ENCODE measurements around the gene SLC15A5. TPM values are rescaled to one million over a fixed set of nuclear protein-coding genes. Genes with fewer than 3 reads are reported as not detected.

The SLC15A5 gene
- total and polyA plus RNA-seq, 2 of the 8 experiments (the other 6 are each of a cell fraction or from before 2014, with no cell fraction given) = not detected

GRCh38 chr12:16165506-16165905, 112.0 kb downstream of the SLC15A5 start:
- Histone ChIP-seq H3K18ac (ENCODE audit: extremely low read depth, low read length) (no peak overlapping the region), H3K9ac (replicated peaks in 1 of 4; ENCODE audit: extremely low read depth in 1 of 4, low read depth in 3 of 4, low read length in 3 of 4) (no peak overlapping the region; a peak in 1 of 7 replicates), H4K8ac (ENCODE audit: extremely low read depth, insufficient read depth, low read length) (no peak overlapping the region), H2AK5ac (ENCODE audit: low read depth, low read length) (no peak overlapping the region), H3K4me3 (ENCODE audit: extremely low read depth in 1 of 4, insufficient read depth in 2 of 4, low read depth in 3 of 4, low read length in 4 of 4) (no peak overlapping the region), H3K4ac (replicated peaks; ENCODE audit: insufficient read length, low read depth, low read length) (peak overlapping the region; percentile 32), H2BK20ac (ENCODE audit: low read length) (no peak overlapping the region), H3K4me1 (replicated peaks in 1 of 4; ENCODE audit: control insufficient read depth in 3 of 4, insufficient read depth in 4 of 4, low read length in 3 of 4) (no peaks in the 10 kb centered on the region), H4K20me1 (replicated peaks in 1 of 2; ENCODE audit: control insufficient read depth in 1 of 2, insufficient read depth in 2 of 2, low read length in 2 of 2) (no peaks in the 10 kb centered on the region), H2AFZ (ENCODE audit: low read length) (no peak overlapping the region), H3K56ac (replicated peaks; ENCODE audit: insufficient read length, low read depth, low read length) (no peak overlapping the region), H3K36me3 (ENCODE audit: control insufficient read depth in 2 of 4, insufficient read depth in 4 of 4, low read length in 3 of 4) (no peaks in the 10 kb centered on the region), H3K23ac (ENCODE audit: insufficient read length) (no peak overlapping the region), H3K4me2 (ENCODE audit: insufficient read depth in 1 of 2, low read depth in 2 of 2, low read length in 2 of 2) (no peak overlapping the region), H3K27me3 (replicated peaks in 1 of 4; ENCODE audit: control insufficient read depth in 3 of 4, extremely low read depth in 1 of 4, insufficient read depth in 3 of 4, low read length in 3 of 4) (no peaks in the 10 kb centered on the region), H2BK15ac (ENCODE audit: low read length) (no peak overlapping the region), H2BK5ac (ENCODE audit: low read depth, low read length) (no peak overlapping the region), H3K79me2 (ENCODE audit: control insufficient read depth in 1 of 2, insufficient read depth in 2 of 2, low read length in 2 of 2) (no peaks in the 10 kb centered on the region), H2BK12ac (ENCODE audit: low read depth, low read length) (no peak overlapping the region), H4K5ac (ENCODE audit: insufficient read length, low read depth, low read length) (no peak overlapping the region), H3K23me2 (ENCODE audit: low read depth, low read length) (no peaks in the 10 kb centered on the region), H2BK120ac (replicated peaks; ENCODE audit: low read depth, low read length) (no peak overlapping the region), H3K27ac (ENCODE audit: low read depth, low read length) (no peak overlapping the region), H4K91ac (replicated peaks; ENCODE audit: insufficient read length, low read length) (no peak overlapping the region), H3K79me1 (ENCODE audit: low read depth, low read length) (no peaks in the 10 kb centered on the region), H3K9me3 (ENCODE audit: insufficient read depth in 2 of 2, low read depth in 1 of 2, low read length in 1 of 2) (no peaks in the 10 kb centered on the region), H3K14ac (ENCODE audit: insufficient read length) (no peak overlapping the region)
- TF ChIP-seq RAD21 (IDR thresholded peaks at IDR 0.05 in 1 of 2, conservative IDR thresholded peaks at IDR 0.05 in 1 of 2; ENCODE audit: low read depth in 2 of 2, low read length in 2 of 2) = peak; percentile 97 to 98
- no peak for TF ChIP-seq CEBPB (IDR thresholded peaks at IDR 0.05; ENCODE audit: low read depth, low read length)
- TF ChIP-seq, protein P1, sequence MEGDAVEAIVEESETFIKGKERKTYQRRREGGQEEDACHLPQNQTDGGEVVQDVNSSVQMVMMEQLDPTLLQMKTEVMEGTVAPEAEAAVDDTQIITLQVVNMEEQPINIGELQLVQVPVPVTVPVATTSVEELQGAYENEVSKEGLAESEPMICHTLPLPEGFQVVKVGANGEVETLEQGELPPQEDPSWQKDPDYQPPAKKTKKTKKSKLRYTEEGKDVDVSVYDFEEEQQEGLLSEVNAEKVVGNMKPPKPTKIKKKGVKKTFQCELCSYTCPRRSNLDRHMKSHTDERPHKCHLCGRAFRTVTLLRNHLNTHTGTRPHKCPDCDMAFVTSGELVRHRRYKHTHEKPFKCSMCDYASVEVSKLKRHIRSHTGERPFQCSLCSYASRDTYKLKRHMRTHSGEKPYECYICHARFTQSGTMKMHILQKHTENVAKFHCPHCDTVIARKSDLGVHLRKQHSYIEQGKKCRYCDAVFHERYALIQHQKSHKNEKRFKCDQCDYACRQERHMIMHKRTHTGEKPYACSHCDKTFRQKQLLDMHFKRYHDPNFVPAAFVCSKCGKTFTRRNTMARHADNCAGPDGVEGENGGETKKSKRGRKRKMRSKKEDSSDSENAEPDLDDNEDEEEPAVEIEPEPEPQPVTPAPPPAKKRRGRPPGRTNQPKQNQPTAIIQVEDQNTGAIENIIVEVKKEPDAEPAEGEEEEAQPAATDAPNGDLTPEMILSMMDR (IDR thresholded peaks at IDR 0.05; ENCODE audit: control extremely low read depth in 1 of 3, insufficient read depth in 1 of 3, low read depth in 1 of 3, low read length in 3 of 3) = peak in 2 of 3 experiments; percentile 69 to 70; a peak in 3 of 4 replicates
- TF ChIP-seq SUZ12 (IDR thresholded peaks at IDR 0.05; ENCODE audit: low read length) = no peak
- TF ChIP-seq EP300 (IDR thresholded peaks at IDR 0.05; ENCODE audit: borderline replicate concordance in 1 of 2, low read depth in 2 of 2, low read length in 2 of 2) = no peak
- WGBS, 2 experiments (ENCODE audit: extremely low coverage in 1 of 2, insufficient coverage in 1 of 2, insufficient read length in 1 of 2, insufficient replicate concordance in 2 of 2, low coverage in 1 of 2, low lambda C conversion rate in 2 of 2, missing lambda C conversion rate in 1 of 2) = 9% methylated on average over 2 of the region's 2 CpGs; no CpG with 5 or more reads in 1 of the 2 experiments
- peak; percentile 82 for FAIRE-seq
- peak in 1 of 2 experiments; percentile 5 for DNase-seq (ENCODE audit: low read depth in 1 of 2, low spot score in 2 of 2)
- CTCF ChIA-PET (ENCODE audit: partially characterized antibody) = interaction anchor here (0.6 to 4.4 kb wide), 17 partner anchors 10 to 622 kb away, joined by 3 to 53 read pairs (median 3); no protein-coding TSS in a partner anchor
- POLR2A ChIA-PET (ENCODE audit: partially characterized antibody) = interaction anchor here (0.9 kb wide), 1 partner anchor 196 kb away, joined by 3 read pairs; no protein-coding TSS in a partner anchor

All from H1 (cell line).